ENCODE measurements around the gene KRT2.

- TF ChIP-seq CTCF (IDR thresholded peaks at IDR 0.05; ENCODE audit: low read depth, low read length, missing input control) (no peak), SP1 (IDR thresholded peaks at IDR 0.05) (no peak), FOXA1 (IDR thresholded peaks at IDR 0.05) (no peak), YY1 (IDR thresholded peaks at IDR 0.05) (no peak), HNF4G (IDR thresholded peaks at IDR 0.05) (no peak), ATF3 (IDR thresholded peaks at IDR 0.05) (no peak), GABPA (IDR thresholded peaks at IDR 0.05 in 1 of 2, conservative IDR thresholded peaks at IDR 0.05 in 1 of 2) (no peak), HNF4A (conservative IDR thresholded peaks at IDR 0.05) (no peak), RAD21 (IDR thresholded peaks at IDR 0.05) (no peak), ZBTB33 (IDR thresholded peaks at IDR 0.05) (no peak)
Measured at GRCh38 chr12:52669426-52669825, 17.4 kb upstream of the KRT2 start.

Data from liver (tissue), 3 donors.